GM23338 (cell line): Measurements from ENCODE around the gene TNS3. TPM values are rescaled to one million over a fixed set of nuclear protein-coding genes. Genes with fewer than 3 reads are reported as not detected.
A peak's percentile ranks its signal among the peaks of the same experiment; 100 is the strongest.

Experiments
- ATAC-seq: fragments of 200-7000 bp; cut with Tn5 transposase; 3 replicates; pipeline ENCODE4 v1.9.1; 2020
- DNase-seq: peaks from one replicate; pipeline ENCODE4 v3.0.0-alpha.2; 2015; ENCODE audit warnings: low spot score
- H2AFZ ChIP-seq: fragments of 200-600 bp; sonication (generic); 2 replicates; pipeline ENCODE4 v1.8.0; 2016; ENCODE audit warnings: antibody characterized with exemption, mild to moderate bottlenecking, moderate library complexity
- H3F3A ChIP-seq: fragments of 200-600 bp; sonication (generic); replicated peaks from 2 replicates; pipeline ENCODE4 v1.8.0; 2017; ENCODE audit warnings: antibody characterized with exemption, mixed run types, low read depth
- H3K27ac ChIP-seq: fragments of 200-600 bp; sonication (generic); 2 replicates; pipeline ENCODE4 v1.6.1; 2016; ENCODE audit warnings: low read depth
- H3K27me3 ChIP-seq: fragments of 200-600 bp; sonication (generic); 2 replicates; pipeline ENCODE4 v1.8.0; 2016; ENCODE audit warnings: mild to moderate bottlenecking, mixed run types, moderate library complexity; ENCODE audit not compliant: insufficient read depth
- H3K36me3 ChIP-seq: fragments of 200-600 bp; sonication (generic); 2 replicates; pipeline ENCODE4 v1.8.0; 2016; ENCODE audit warnings: mild to moderate bottlenecking; ENCODE audit not compliant: insufficient read depth
- H3K4me1 ChIP-seq: fragments of 200-600 bp; sonication (generic); 2 replicates; pipeline ENCODE4 v1.8.0; 2016; ENCODE audit warnings: mild to moderate bottlenecking, moderate library complexity; ENCODE audit not compliant: insufficient read depth
- H3K4me2 ChIP-seq: fragments of 200-600 bp; sonication (generic); 2 replicates; pipeline ENCODE4 v1.7.1; 2017; ENCODE audit warnings: mixed run types
- H3K4me3 ChIP-seq: fragments of 200-600 bp; sonication (generic); 2 replicates; pipeline ENCODE4 v1.6.1; 2016; ENCODE audit warnings: mixed run types
- H3K79me2 ChIP-seq: fragments of 200-600 bp; sonication (generic); replicated peaks from 2 replicates; pipeline ENCODE4 v1.8.0; 2017; ENCODE audit warnings: mild to moderate bottlenecking; ENCODE audit not compliant: insufficient read depth
- H3K9me2 ChIP-seq: fragments of 200-600 bp; sonication (generic); 2 replicates; pipeline ENCODE4 v1.8.0; 2017; ENCODE audit not compliant: insufficient read depth
- H4K20me1 ChIP-seq: fragments of 200-600 bp; sonication (generic); replicated peaks from 2 replicates; pipeline ENCODE4 v1.8.0; 2017; ENCODE audit warnings: mild to moderate bottlenecking; ENCODE audit not compliant: insufficient read depth
- H3K27ac Mint-ChIP-seq: 2 replicates; pipeline ENCODE4 v1.8.0; 2020; ENCODE audit warnings: inconsistent platforms, mild to moderate bottlenecking, moderate library complexity, mixed read lengths
- H3K27me3 Mint-ChIP-seq: 3 replicates; pipeline ENCODE4 v1.8.0; 2022; ENCODE audit warnings: low read depth, mild to moderate bottlenecking, moderate library complexity, mixed read lengths, inconsistent platforms; ENCODE audit not compliant: insufficient read depth, poor library complexity
- H3K36me3 Mint-ChIP-seq: 3 replicates; pipeline ENCODE4 v1.8.0; 2021; ENCODE audit warnings: low read depth, mild to moderate bottlenecking, inconsistent platforms, moderate library complexity, mixed read lengths
- H3K4me1 Mint-ChIP-seq: 3 replicates; pipeline ENCODE4 v1.8.0; 2020; ENCODE audit warnings: mild to moderate bottlenecking, inconsistent platforms, mixed read lengths
- H3K4me3 Mint-ChIP-seq: 3 replicates; pipeline ENCODE4 v1.8.0; 2021; ENCODE audit warnings: moderate library complexity, mild to moderate bottlenecking, inconsistent platforms, mixed read lengths
- H3K9me3 Mint-ChIP-seq: 3 replicates; pipeline ENCODE4 v1.8.0; 2020; ENCODE audit warnings: moderate library complexity, mild to moderate bottlenecking, inconsistent platforms, mixed read lengths
- CTCF ChIP-seq, 2 experiments: fragments of 200-600 bp in 1 of 2; sonication (generic) in 1 of 2; conservative IDR thresholded peaks; 2 replicates each; pipeline versions ENCODE4 v1.5.1 to v1.6.1; 2016 to 2017; ENCODE audit warnings: antibody characterized with exemption in 2 of 2, low read depth in 2 of 2, mild to moderate bottlenecking in 2 of 2, moderate library complexity in 1 of 2
- EZH2phosphoT487 ChIP-seq: fragments of 200-600 bp; sonication (generic); IDR thresholded peaks from one replicate; pipeline ENCODE4 v1.8.1; 2018; ENCODE audit warnings: antibody characterized with exemption; ENCODE audit not compliant: unreplicated experiment
- JUNB ChIP-seq: IDR thresholded peaks from one replicate; pipeline ENCODE4 v1.6.1; 2016; ENCODE audit warnings: antibody characterized with exemption; ENCODE audit not compliant: unreplicated experiment
- POLR2AphosphoS5 ChIP-seq: IDR thresholded peaks from 2 replicates; pipeline ENCODE4 v1.6.1; 2016; ENCODE audit warnings: antibody characterized with exemption, low read depth
- REST ChIP-seq: IDR thresholded peaks from one replicate; pipeline ENCODE4 v1.6.1; 2018; ENCODE audit warnings: antibody characterized with exemption; ENCODE audit not compliant: unreplicated experiment
- ZNF114 ChIP-seq: fragments of 250-450 bp; sonication (Bioruptor Pico); IDR thresholded peaks from 2 replicates; pipeline ENCODE4 v1.5.0; 2020; ENCODE audit warnings: mild to moderate bottlenecking, moderate library complexity
- ZNF331 ChIP-seq: fragments of 250-450 bp; sonication (Bioruptor Pico); IDR thresholded peaks from 2 replicates; pipeline ENCODE4 v1.5.0; 2020; ENCODE audit warnings: low read depth, mild to moderate bottlenecking, moderate library complexity
- ZNF462 ChIP-seq: fragments of 250-450 bp; sonication (Bioruptor Pico); IDR thresholded peaks from 2 replicates; pipeline ENCODE4 v1.5.0; 2020; ENCODE audit warnings: mild to moderate bottlenecking, moderate library complexity
- polyA plus RNA-seq: library from polyadenylated mRNA; unstranded; fragments of >200 nt; fragmentation: Nextera tagmentation; extraction: Ambion mirVana; gene quantifications from 2 replicates; pipeline ENCODE4 v1.2.1, GENCODE V29; 2016
- total RNA-seq: library from RNA; depleted of rRNA; stranded (reverse); fragments of >200 nt; shearing (Covaris generic); gene quantifications from 2 replicates; pipeline ENCODE4 v1.2.3, GENCODE V29; 2014

Gene TNS3
- total and polyA plus RNA-seq, 2 experiments from 2014 or later = 6.2 to 28.7 TPM

- no peak for TF ChIP-seq EZH2phosphoT487
- no peak for TF ChIP-seq ZNF331
- no peak for TF ChIP-seq ZNF114 (CRISPR knock-in tag)
- TF ChIP-seq JUNB = no peak
- no peak for TF ChIP-seq CTCF (conservative IDR thresholded peaks at IDR 0.05; ENCODE audit: low read depth in 2 of 2)
- TF ChIP-seq POLR2AphosphoS5 = no peak
- TF ChIP-seq REST = no peak
- no peak for TF ChIP-seq ZNF462 (CRISPR knock-in tag)
- Histone ChIP-seq H3F3A (no peaks in the 10 kb centered on the region), H3K27me3 (no peaks in the 10 kb centered on the region), H3K4me2 (no peak overlapping the region), H4K20me1 (no peaks in the 10 kb centered on the region; the same call in 1 of the 2 replicates), H3K4me1 (no peaks in the 10 kb centered on the region; the same call in 1 of the 2 replicates), H3K36me3 (no peaks in the 10 kb centered on the region), H3K9me2 (no peaks in the 10 kb centered on the region), H2AFZ (no peak overlapping the region), H3K79me2 (0 out of 2 replicates have a peak, but pooled peaks cover 9% of the 10 kb centered on the region), H3K4me3 (no peak overlapping the region), H3K27ac (no peak overlapping the region)
- Mint-ChIP-seq H3K4me3 (no peak overlapping the region), H3K27me3 (peaks cover 8% of the 10 kb centered on the region), H3K4me1 (peaks cover 35% of the 10 kb centered on the region), H3K9me3 (no peaks in the 10 kb centered on the region), H3K27ac (peak overlapping the region; percentile 29; the same call in 1 of the 2 replicates), H3K36me3 (no peaks in the 10 kb centered on the region)
- ATAC-seq (no peak; the same call in 2 of the 3 replicates), DNase-seq (no peak)
Measured at GRCh38 chr7:47454974-47455871, 126.7 kb downstream of the TNS3 start.
